T-helper 1 cell treated with Interleukin-12 subunit alpha and Interleukin-12 subunit beta and Interleukin-4 antibody, amounts not matched to agents 30 μg/mL and 1 μg/mL, for 36 hours (primary cell): ENCODE data around the gene HMSD.

Experiments
- H3K27ac Mint-ChIP-seq: one replicate; pipeline ENCODE4 v1.8.0; 2021; ENCODE audit warnings: mild to moderate bottlenecking, mixed read lengths
- H3K27me3 Mint-ChIP-seq: one replicate; pipeline ENCODE4 v1.8.0; 2021; ENCODE audit warnings: low read depth, mixed read lengths
- H3K36me3 Mint-ChIP-seq: one replicate; pipeline ENCODE4 v1.8.0; 2021; ENCODE audit warnings: low read depth, mixed read lengths
- H3K4me1 Mint-ChIP-seq: one replicate; pipeline ENCODE4 v1.8.0; 2021; ENCODE audit warnings: low read depth, mixed read lengths
- H3K4me3 Mint-ChIP-seq: one replicate; pipeline ENCODE4 v1.8.0; 2021; ENCODE audit warnings: mild to moderate bottlenecking, moderate library complexity, mixed read lengths
- H3K9me3 Mint-ChIP-seq: one replicate; pipeline ENCODE4 v1.8.0; 2021; ENCODE audit warnings: mixed read lengths

Gene HMSD

DNA sequence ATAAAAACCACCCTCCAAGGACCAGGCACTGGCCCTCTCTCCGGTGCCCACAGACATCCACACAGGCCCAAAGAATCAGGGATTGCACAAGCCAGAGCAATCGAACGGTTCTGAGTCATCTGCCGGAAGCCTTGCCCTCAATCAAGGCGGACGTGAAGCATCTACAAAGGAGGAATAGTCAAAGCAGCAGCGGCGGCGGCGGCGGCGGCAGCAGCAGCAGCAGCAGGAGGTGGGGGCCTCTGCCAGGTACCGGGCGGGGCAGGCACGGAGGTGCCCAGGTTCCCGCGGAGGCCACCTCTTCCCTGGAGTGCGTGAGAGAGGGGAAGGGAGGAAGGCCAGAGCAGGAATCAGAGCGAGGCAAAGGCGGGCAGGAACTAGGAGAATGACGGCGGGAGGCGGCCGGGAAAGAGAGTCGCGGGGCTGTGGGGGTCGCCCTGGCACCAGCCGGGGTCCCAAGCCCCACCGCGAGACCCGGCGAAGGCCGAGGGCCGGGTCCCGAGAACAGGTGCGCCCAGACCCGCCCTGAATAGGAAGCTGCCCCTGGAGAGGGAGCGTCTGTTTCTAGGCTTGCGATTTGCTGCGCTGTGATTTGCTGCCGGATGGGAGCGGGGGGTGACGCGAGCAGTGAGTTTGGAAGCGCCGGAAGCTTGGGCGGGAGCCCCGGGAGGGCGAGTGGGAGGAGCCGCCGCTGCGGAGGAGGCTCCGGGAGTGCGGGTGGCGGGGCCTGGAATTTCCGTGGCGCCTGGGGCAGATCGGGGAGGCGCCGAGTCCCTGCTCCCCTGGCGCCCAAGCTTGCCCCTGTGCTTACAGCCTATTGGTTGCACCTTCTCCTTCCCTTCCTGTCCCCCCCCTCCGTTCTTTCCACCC, 21.1 kb downstream of the HMSD start, which contains the start of gene SERPINB8:
Gene SERPINB8 (plus strand): TSS at position 140 of the 867 bp plus-strand sequence. CDS start 8,228 bp downstream, outside the sequence.
- H3K4me1 Mint-ChIP-seq, result peaks cover 32% of the 10 kb centered on the region
- no peaks in the 10 kb centered on the region for H3K27me3 Mint-ChIP-seq
- no peaks in the 10 kb centered on the region for H3K9me3 Mint-ChIP-seq
- peak within 1 kb of the TSS; percentile 95 for H3K27ac Mint-ChIP-seq
- H3K36me3 Mint-ChIP-seq, result peaks cover 7% of the 10 kb centered on the region
- peak within 1 kb of the TSS; percentile 95 for H3K4me3 Mint-ChIP-seq

DNA sequence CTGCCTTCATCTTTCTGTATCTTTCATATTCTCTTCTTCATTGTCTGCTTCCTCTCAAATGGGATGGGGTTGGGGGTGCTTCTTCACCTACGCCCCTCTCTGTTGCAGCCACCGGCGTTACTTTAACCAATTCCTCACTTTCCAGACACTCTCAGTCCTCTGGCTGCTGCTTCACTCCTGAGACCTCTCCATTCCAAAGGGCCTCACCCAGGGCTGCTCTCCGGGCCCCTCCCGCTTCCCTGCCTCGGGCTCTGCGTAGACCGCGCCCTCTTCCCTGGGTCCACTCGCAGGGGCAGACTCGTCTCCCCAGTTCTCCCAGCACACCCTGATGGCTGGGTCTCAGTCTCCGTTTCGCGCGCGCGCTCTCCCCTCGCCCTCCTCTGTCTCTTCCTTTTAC, 21.7 kb downstream of the HMSD start:
- Mint-ChIP-seq H3K9me3 (no peaks in the 10 kb centered on the region), H3K36me3 (peaks cover 7% of the 10 kb centered on the region), H3K27me3 (no peaks in the 10 kb centered on the region), H3K4me1 (peaks cover 33% of the 10 kb centered on the region), H3K27ac (peak overlapping the region; percentile 95), H3K4me3 (peak overlapping the region; percentile 95)

DNA sequence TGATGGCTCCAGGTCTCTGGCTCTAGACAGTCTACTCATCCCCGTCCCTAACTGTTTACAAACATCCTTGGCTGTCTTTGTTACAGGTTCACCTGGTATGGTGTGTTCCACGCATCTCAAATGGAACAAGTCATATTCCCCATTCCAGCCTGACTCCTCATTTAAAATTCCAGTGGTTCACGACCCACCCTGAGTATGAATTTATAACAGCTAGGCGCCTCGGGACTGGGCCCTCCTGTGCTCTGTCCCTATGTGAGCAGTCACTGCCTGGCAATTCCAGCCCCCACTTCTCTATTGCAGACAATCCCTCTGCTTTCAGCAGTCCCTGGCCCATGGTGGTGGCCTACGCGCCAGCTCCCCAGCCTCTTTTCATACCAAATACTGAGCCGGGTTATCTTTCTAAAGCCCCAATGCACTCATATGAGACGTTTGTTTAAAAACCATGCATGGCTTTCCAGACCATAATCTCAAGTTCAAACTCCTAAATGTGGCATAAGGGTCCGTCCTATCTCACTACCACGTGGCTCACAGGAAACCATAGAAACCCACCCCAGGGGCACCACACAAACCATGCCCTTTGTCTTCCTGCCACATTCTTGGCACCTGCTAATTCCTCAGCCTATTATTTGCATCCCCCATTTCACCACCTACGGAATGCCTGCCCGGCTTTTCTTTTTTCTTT, 22.4 kb downstream of the HMSD start:
- H3K27me3 Mint-ChIP-seq, result no peaks in the 10 kb centered on the region
- peak overlapping the region; percentile 95 for H3K27ac Mint-ChIP-seq
- no peaks in the 10 kb centered on the region for H3K9me3 Mint-ChIP-seq
- H3K36me3 Mint-ChIP-seq, result peaks cover 7% of the 10 kb centered on the region
- H3K4me3 Mint-ChIP-seq, result peak overlapping the region; percentile 95
- H3K4me1 Mint-ChIP-seq, result peaks cover 33% of the 10 kb centered on the region

DNA sequence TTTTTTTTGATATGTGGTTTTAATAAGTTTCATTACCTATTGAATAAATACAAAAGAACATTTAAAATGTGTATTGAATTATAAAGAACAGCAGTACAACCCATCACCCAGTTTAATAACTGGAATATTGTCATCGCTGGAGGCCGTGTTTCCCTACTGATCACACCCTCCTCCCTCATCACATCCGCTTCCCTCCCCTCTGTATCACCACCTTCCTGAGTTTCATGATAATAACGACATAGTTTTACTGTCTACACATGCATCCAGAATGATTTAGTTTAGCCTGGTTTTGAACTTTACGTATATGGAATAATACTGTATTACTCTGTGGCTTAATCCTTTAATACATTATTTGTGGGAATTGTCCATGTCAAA, 22.9 kb downstream of the HMSD start:
- peak overlapping the region; percentile 65 for H3K4me3 Mint-ChIP-seq
- peaks cover 33% of the 10 kb centered on the region for H3K4me1 Mint-ChIP-seq
- no peaks in the 10 kb centered on the region for H3K9me3 Mint-ChIP-seq
- H3K36me3 Mint-ChIP-seq, result peaks cover 7% of the 10 kb centered on the region
- H3K27ac Mint-ChIP-seq, result peak overlapping the region; percentile 65
- no peaks in the 10 kb centered on the region for H3K27me3 Mint-ChIP-seq

DNA sequence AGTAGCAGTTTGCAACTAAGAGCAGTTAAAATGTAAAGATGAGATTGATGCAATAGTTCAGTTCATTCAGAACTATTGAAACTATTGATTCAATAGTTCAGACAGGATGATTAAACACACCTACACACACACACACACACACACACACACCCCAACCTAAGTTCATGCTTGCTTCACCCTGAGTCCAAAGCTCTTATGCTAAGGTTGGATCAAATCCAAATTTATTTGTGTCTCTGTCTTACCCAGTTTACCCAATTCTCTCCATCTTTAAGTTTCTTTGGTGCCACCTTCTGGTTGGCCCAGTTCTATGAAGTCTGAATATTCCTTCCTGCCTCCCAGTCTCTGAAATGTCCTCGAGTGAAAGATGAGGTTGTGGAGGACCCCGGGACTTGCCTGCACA, 25.9 kb downstream of the HMSD start:
- peaks cover 1% of the 10 kb centered on the region for H3K36me3 Mint-ChIP-seq
- H3K4me1 Mint-ChIP-seq, result peaks cover 30% of the 10 kb centered on the region
- H3K9me3 Mint-ChIP-seq, result no peaks in the 10 kb centered on the region
- no peaks in the 10 kb centered on the region for H3K27me3 Mint-ChIP-seq
- H3K4me3 Mint-ChIP-seq, result no peak overlapping the region
- no peak overlapping the region for H3K27ac Mint-ChIP-seq

DNA sequence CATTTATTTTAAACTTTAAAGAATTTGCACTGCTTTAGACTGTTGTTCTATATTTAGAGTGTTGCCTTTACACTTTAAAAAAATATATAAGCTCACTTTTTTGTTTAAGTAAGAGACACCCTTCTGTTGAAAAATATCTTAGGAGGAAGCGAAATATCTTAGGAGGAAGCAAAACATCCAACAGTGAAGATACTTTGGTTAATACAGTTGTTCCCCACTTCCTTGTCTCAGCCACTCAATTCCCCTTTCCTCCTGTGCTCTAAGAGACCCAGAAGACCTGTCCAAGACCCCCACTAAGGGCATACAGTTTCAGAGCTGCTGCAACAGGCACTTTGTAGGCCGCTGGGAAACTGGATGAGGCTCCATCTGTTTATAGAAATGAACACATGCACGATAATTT, 26.5 kb downstream of the HMSD start:
- Mint-ChIP-seq H3K27ac (no peak overlapping the region), H3K27me3 (no peaks in the 10 kb centered on the region), H3K4me3 (no peak overlapping the region), H3K9me3 (no peaks in the 10 kb centered on the region), H3K36me3 (peaks cover 4% of the 10 kb centered on the region), H3K4me1 (peaks cover 33% of the 10 kb centered on the region)

DNA sequence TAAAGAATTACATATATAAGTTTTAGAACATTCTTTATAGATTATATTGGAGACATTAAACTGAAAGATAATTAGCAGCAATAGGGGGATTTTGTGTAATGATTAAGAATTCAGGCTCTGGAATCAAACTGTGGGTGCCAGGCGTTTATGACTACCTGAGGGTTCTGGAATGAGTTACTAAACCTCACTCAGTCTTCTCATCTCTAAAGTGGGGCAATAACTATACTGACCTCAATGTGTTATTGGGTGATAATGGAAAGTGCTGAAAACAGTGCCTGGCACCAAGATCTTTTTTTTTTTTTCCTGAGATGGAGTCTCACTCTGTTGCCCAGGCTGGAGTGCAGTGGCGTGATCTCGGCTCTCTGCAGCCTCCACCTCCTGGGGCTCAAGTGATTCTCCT, 27.9 kb downstream of the HMSD start:
- Mint-ChIP-seq H3K27ac (no peak overlapping the region), H3K4me1 (peaks cover 37% of the 10 kb centered on the region), H3K27me3 (no peaks in the 10 kb centered on the region)

DNA sequence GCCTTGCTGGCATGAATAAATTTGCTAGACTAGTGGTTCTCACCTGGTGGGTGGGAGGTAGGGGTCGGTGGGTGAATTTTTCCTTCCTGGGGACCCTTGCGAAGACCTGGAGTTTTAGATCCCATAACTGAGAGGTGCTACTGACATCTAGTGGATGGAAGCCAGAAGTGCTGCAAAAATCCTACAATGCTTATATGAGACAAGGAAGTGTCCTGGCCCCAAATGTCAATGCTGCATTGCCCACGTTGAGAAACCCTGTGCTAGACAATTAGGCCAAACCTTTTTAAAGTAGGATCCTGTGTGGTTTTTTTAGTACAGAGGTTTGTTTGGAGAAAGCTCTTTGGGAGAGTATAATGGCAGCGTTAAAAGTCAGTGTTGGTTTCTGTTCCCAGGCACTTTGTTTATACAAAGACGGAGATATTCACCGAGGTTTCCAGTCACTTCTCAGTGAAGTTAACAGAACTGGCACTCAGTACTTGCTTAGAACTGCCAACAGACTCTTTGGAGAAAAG, 30.4 kb downstream of the HMSD start:
- Mint-ChIP-seq H3K27me3 (no peaks in the 10 kb centered on the region), H3K4me3 (no peak overlapping the region), H3K4me1 (peaks cover 33% of the 10 kb centered on the region), H3K9me3 (no peaks in the 10 kb centered on the region), H3K27ac (peak overlapping the region; percentile 45), H3K36me3 (peaks cover 15% of the 10 kb centered on the region)

More for the DNA sequence above, 27.9 kb downstream of the HMSD start:
- Mint-ChIP-seq H3K4me3 (no peak overlapping the region), H3K36me3 (peaks cover 9% of the 10 kb centered on the region), H3K9me3 (no peaks in the 10 kb centered on the region)

DNA sequence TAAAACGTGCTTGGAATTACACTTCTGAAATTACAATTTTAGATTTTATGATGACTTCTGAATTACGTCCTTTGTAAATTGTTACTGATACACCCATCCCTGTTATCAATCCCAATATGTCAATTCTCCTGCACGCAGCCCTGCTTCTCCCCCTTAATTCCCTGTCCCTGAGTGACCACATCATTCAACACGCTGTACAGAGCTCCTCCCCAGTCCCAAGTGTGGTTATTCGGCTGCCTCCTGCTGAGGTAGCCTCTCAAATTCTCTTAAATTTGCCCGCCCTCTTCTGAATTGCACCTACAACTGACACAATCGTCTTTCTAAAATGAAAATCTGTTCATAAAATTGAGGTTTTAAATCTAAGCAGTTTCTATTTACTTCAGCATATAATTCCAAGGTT, 30.9 kb downstream of the HMSD start:
- Mint-ChIP-seq H3K4me1 (peaks cover 28% of the 10 kb centered on the region), H3K27ac (peak overlapping the region; percentile 60), H3K9me3 (no peaks in the 10 kb centered on the region), H3K4me3 (no peak overlapping the region), H3K27me3 (no peaks in the 10 kb centered on the region), H3K36me3 (peaks cover 18% of the 10 kb centered on the region)

DNA sequence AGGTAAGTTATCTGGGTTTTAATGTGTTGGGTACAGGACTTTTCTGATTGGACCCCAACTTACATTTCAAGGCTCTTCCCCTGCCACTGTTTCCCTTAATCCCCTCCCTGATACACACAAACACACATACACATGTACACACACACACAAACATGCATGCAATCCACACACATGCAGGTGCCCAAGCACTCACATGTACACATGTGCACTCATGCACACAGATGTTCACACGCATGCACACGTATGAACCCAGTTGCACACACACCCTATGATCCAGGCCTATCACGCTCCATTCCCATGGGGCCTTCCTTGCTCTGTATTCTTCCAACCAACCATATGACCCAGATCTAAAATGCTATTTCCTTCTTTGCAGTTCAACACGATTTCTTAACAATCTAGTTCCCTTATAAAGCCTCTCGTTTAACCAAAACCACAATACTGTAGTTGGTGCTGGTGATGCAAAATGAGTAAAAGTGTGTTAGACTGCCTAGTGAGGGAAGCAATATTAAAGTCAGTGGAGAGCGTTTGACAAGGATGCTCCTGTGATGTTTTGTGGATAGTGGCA, 31.9 kb downstream of the HMSD start:
- H3K36me3 Mint-ChIP-seq, result peaks cover 18% of the 10 kb centered on the region

DNA sequence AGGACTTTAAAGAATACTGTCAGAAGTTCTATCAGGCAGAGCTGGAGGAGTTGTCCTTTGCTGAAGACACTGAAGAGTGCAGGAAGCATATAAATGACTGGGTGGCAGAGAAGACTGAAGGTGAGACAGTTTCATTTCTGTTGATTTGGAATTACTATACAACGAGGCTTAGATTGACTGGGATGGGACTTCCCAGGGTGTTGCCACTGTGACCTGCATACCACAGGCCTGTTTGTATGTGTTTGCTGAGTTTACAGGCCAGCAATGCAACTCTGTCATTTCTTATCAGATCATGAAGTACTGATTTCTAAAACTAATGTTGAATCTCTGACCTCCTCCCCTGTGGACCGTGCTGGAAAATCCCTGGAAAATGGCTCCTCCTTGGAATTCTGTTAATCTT, 32.6 kb downstream of the HMSD start:
- Mint-ChIP-seq H3K36me3 (peaks cover 24% of the 10 kb centered on the region), H3K4me1 (peaks cover 27% of the 10 kb centered on the region), H3K9me3 (no peaks in the 10 kb centered on the region), H3K4me3 (no peak overlapping the region), H3K27ac (no peak overlapping the region), H3K27me3 (no peaks in the 10 kb centered on the region)

More for the DNA sequence above, 31.9 kb downstream of the HMSD start:
- Mint-ChIP-seq H3K9me3 (no peaks in the 10 kb centered on the region), H3K4me1 (peaks cover 27% of the 10 kb centered on the region), H3K4me3 (no peak overlapping the region), H3K27me3 (no peaks in the 10 kb centered on the region), H3K27ac (peak overlapping the region; percentile 1)

DNA sequence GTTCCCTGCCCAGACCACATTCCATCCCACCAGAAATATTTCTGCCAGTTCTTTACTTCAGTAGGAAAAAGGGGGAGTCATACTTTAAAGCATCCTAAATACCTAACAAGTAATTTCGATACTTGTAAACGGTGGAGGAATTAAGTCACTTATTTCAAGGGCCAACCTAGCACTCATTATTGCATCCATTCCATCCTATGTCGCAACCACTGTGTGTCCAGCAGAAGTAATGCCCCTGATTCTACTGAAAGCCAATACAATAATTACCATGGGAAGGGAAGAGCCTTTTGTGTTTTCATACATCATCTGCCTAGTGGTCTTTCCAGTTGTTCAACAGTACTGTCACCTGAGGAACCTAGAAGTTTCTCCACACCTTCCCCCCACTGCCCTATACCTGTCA, 33.3 kb downstream of the HMSD start:
- no peaks in the 10 kb centered on the region for H3K9me3 Mint-ChIP-seq
- H3K36me3 Mint-ChIP-seq, result peaks cover 26% of the 10 kb centered on the region
- no peak overlapping the region for H3K4me3 Mint-ChIP-seq
- H3K27me3 Mint-ChIP-seq, result no peaks in the 10 kb centered on the region
- H3K27ac Mint-ChIP-seq, result peak overlapping the region; percentile 69
- peaks cover 27% of the 10 kb centered on the region for H3K4me1 Mint-ChIP-seq

DNA sequence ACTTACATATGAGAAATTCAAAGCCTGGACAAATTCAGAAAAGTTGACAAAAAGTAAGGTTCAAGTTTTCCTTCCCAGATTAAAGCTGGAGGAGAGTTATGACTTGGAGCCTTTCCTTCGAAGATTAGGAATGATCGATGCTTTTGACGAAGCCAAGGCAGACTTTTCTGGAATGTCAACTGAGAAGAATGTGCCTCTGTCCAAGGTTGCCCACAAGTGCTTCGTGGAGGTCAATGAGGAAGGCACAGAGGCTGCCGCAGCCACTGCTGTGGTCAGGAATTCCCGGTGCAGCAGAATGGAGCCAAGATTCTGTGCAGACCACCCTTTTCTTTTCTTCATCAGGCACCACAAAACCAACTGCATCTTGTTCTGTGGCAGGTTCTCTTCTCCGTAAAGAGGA, 37.8 kb downstream of the HMSD start:
- H3K4me1 Mint-ChIP-seq, result peaks cover 3% of the 10 kb centered on the region
- no peak overlapping the region for H3K27ac Mint-ChIP-seq
- no peaks in the 10 kb centered on the region for H3K27me3 Mint-ChIP-seq
- peaks cover 22% of the 10 kb centered on the region for H3K36me3 Mint-ChIP-seq
- no peaks in the 10 kb centered on the region for H3K9me3 Mint-ChIP-seq
- no peak overlapping the region for H3K4me3 Mint-ChIP-seq

DNA sequence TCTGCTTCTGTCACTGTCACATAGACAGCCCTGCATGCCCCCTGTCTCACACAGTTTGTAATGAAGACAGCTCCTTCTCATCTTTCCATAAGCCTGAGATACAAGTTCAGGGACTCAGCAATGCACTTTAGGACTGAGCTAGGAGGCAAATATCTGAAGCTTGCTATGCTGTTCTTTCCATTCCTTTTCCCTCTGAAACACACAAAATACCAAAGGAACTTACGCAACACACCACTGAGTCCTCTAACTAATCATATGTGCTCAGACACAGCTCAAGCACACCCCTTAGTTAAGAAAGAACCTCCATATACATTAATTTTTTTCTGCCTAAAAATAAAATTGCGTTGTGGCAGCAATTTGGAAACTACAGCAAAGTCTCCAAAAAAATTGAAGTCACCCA, 38.6 kb downstream of the HMSD start:
- no peak overlapping the region for H3K27ac Mint-ChIP-seq

More for the DNA sequence above, 38.6 kb downstream of the HMSD start:
- Mint-ChIP-seq H3K4me1 (peaks cover 5% of the 10 kb centered on the region), H3K27me3 (no peaks in the 10 kb centered on the region), H3K36me3 (peaks cover 18% of the 10 kb centered on the region), H3K9me3 (no peaks in the 10 kb centered on the region), H3K4me3 (no peak overlapping the region)
